Naive thymus-derived CD4-positive, alpha-beta T cell (primary cell): ENCODE data around the gene TRIP11. TPM values are rescaled to one million over a fixed set of nuclear protein-coding genes. Genes with fewer than 3 reads are reported as not detected.

Source experiments
- ATAC-seq: fragments of 150-1000 bp; cut with Tn5 transposase; 2 replicates; pipeline ENCODE4 v1.10.0; 2021; ENCODE audit warnings: mild to moderate bottlenecking, moderate library complexity
- CTCF ChIA-PET: fragments of 350-600 bp; sonication (Branson Sonifier 250); formaldehyde crosslinking; loops from one replicate; lab custom pipeline; 2021; ENCODE audit warnings: antibody characterized with exemption; lab: Charles Lee
- POLR2A ChIA-PET: fragments of 350-600 bp; sonication (Branson Sonifier 250); formaldehyde crosslinking; loops from one replicate; lab custom pipeline; 2021; ENCODE audit warnings: antibody characterized with exemption, inconsistent platforms; lab: Charles Lee
- DNase-seq, 9 donors: peaks; one replicate each; pipeline versions ENCODE4 v3.0.0 to v3.0.0-alpha.2; 2020 to 2022; ENCODE audit warnings: mixed read lengths in 1 of 9
- H3K27ac ChIP-seq: one replicate; pipeline ENCODE4 v1.7.0; 2013; ENCODE audit warnings: mild to moderate bottlenecking, low read depth, low read length, moderate library complexity
- H3K27me3 ChIP-seq, 2 donors: one replicate each; pipeline ENCODE4 v1.7.0; 2013; ENCODE audit warnings: low read length in 2 of 2, mild to moderate bottlenecking in 2 of 2, moderate library complexity in 2 of 2; ENCODE audit not compliant: control insufficient read depth in 2 of 2, insufficient read depth in 2 of 2
- H3K36me3 ChIP-seq, 3 experiments: 1 replicate in 2 of 3; 2 replicates in 1 of 3; pipeline ENCODE4 v1.7.0; 2013; ENCODE audit warnings: low read length in 3 of 3, mild to moderate bottlenecking in 3 of 3, moderate library complexity in 1 of 3; ENCODE audit not compliant: insufficient read depth in 3 of 3, control insufficient read depth in 2 of 3
- H3K4me1 ChIP-seq, 2 donors: one replicate each; pipeline ENCODE4 v1.7.0; 2013; ENCODE audit warnings: low read length in 2 of 2, mild to moderate bottlenecking in 2 of 2, moderate library complexity in 1 of 2; ENCODE audit not compliant: control insufficient read depth in 2 of 2, insufficient read depth in 2 of 2
- H3K4me3 ChIP-seq: 2 replicates; pipeline ENCODE4 v1.7.0; 2013; ENCODE audit warnings: mild to moderate bottlenecking, low read length
- H3K9me3 ChIP-seq, 3 experiments: 1 replicate in 2 of 3; 2 replicates in 1 of 3; pipeline ENCODE4 v1.7.0; 2013; ENCODE audit warnings: low read length in 3 of 3; ENCODE audit not compliant: control insufficient read depth in 2 of 3
- H3K27ac Mint-ChIP-seq, 9 donors: one replicate each; pipeline ENCODE4 v1.8.0; 2020 to 2022; ENCODE audit warnings: mixed read lengths in 9 of 9, mild to moderate bottlenecking in 8 of 9, moderate library complexity in 5 of 9, inconsistent platforms in 2 of 9
- H3K27me3 Mint-ChIP-seq, 5 donors: one replicate each; pipeline ENCODE4 v1.8.0; 2021 to 2022; ENCODE audit warnings: mixed read lengths in 5 of 5, mild to moderate bottlenecking in 1 of 5
- H3K36me3 Mint-ChIP-seq, 5 donors: one replicate each; pipeline ENCODE4 v1.8.0; 2020 to 2022; ENCODE audit warnings: mixed read lengths in 5 of 5, mild to moderate bottlenecking in 3 of 5, inconsistent platforms in 1 of 5
- H3K4me1 Mint-ChIP-seq, 7 donors: one replicate each; pipeline ENCODE4 v1.8.0; 2020 to 2022; ENCODE audit warnings: mixed read lengths in 7 of 7, mild to moderate bottlenecking in 3 of 7, inconsistent platforms in 1 of 7
- H3K4me3 Mint-ChIP-seq, 10 donors: one replicate each; pipeline ENCODE4 v1.8.0; 2020 to 2022; ENCODE audit warnings: mild to moderate bottlenecking in 10 of 10, mixed read lengths in 10 of 10, moderate library complexity in 6 of 10, inconsistent platforms in 2 of 10
- H3K9me3 Mint-ChIP-seq, 11 donors: one replicate each; pipeline ENCODE4 v1.8.0; 2020 to 2022; ENCODE audit warnings: mixed read lengths in 11 of 11, mild to moderate bottlenecking in 4 of 11, inconsistent platforms in 1 of 11, moderate library complexity in 1 of 11
- intact Hi-C, 2 donors: fragments of 100-400 bp; cut with micrococcal nuclease; formaldehyde crosslinking; loops; one replicate each; pipeline ENCODE4 v1.15.1; 2023
- polyA plus RNA-seq, 2 donors: library from polyadenylated mRNA; unstranded; fragments of 300-500 nt; fragmentation: Illumina TruSeq; gene quantifications; one replicate each; pipeline ENCODE4 v1.2.3, GENCODE V29; 2021
- total RNA-seq, 6 experiments: library from RNA in 5 of 6; stranded (reverse) in 5 of 6; gene quantifications; 1 replicate in 5 of 6; 2 replicates in 1 of 6; pipeline ENCODE4 v1.2.3 and lab custom pipeline; 2021 to 2026

Gene TRIP11
- total and polyA plus RNA-seq, 7 experiments from 2014 or later: 34.1 to 74.8 (median 58.4) TPM

DNA sequence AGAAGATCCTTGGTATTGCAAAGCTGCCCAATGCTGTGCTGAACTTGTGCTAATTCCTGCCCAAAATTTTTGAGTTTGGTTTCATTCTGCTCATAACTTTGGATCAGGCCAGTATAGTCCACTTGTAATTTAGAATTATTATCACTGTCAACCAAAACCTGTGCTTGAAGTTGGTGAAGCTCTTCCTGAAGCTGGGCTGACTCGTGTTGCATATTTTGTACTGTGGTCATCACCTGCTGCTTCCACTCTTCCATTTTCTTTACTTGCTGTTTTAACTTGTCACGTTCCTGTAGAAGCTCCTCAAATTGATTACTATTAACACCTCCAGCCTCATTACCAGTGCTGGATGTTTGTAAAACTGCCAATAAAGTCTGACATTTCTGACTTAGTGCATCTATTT is 35.8 kb downstream of the TRIP11 start:
- CTCF ChIA-PET: interaction anchor here (0.7 kb wide), 1 partner anchor 527 kb away, joined by 3 read pairs; no protein-coding TSS in a partner anchor
- H3K27ac Mint-ChIP-seq: peak overlapping the region in 8 of 9 donors; percentile 74 to 95 (median 88)

GRCh38 chr14:91998667-91999570 is 40.9 kb downstream of the TRIP11 start:
- Histone ChIP-seq H3K4me3 (no peak overlapping the region), H3K9me3 (no peaks in the 10 kb centered on the region), H3K27ac (peak overlapping the region; percentile 13), H3K4me1 (peaks cover 10 to 36% of the 10 kb centered on the region in 2 donors), H3K27me3 (no peaks in the 10 kb centered on the region), H3K36me3 (peaks cover 0 to 4% (median under 1%) of the 10 kb centered on the region in 3 experiments)
- H3K4me3 Mint-ChIP-seq: peak overlapping the region; percentile 21 to 85 (median 70)
- H3K27me3 Mint-ChIP-seq: no peaks in the 10 kb centered on the region
- ChIA-PET CTCF (no interaction called here), POLR2A (interaction anchor here (0.6 kb wide), 1 partner anchor 647 kb away, joined by 8 read pairs; no protein-coding TSS in a partner anchor)
- H3K36me3 Mint-ChIP-seq: peaks cover 0 to 28% (median 19%) of the 10 kb centered on the region in 5 donors
- DNase-seq (no peak), ATAC-seq (no peak)
- peaks cover 35 to 63% (median 55%) of the 10 kb centered on the region in 7 donors for H3K4me1 Mint-ChIP-seq
- H3K27ac Mint-ChIP-seq: peak overlapping the region; percentile 11 to 93 (median 77)
- no peaks in the 10 kb centered on the region for H3K9me3 Mint-ChIP-seq
- intact Hi-C loops: loop anchor here in 1 of 2 donors (10.0 kb wide), 1 partner anchor 514 kb away; no protein-coding TSS in a partner anchor

More for the DNA sequence above, 35.8 kb downstream of the TRIP11 start:
- Mint-ChIP-seq H3K4me1 (peaks cover 30 to 63% (median 58%) of the 10 kb centered on the region in 7 donors), H3K27me3 (no peaks in the 10 kb centered on the region), H3K9me3 (no peaks in the 10 kb centered on the region), H3K36me3 (peaks cover 4 to 39% (median 19%) of the 10 kb centered on the region in 5 donors), H3K4me3 (peak overlapping the region in 8 of 10 donors; percentile 1 to 84 (median 69))
- Histone ChIP-seq H3K9me3 (no peaks in the 10 kb centered on the region), H3K4me1 (peaks cover 4 to 37% of the 10 kb centered on the region in 2 donors), H3K27me3 (no peaks in the 10 kb centered on the region), H3K27ac (peak overlapping the region; percentile 52), H3K36me3 (peaks cover 0 to 14% (median 0%) of the 10 kb centered on the region in 3 experiments), H3K4me3 (no peak overlapping the region)
- POLR2A ChIA-PET: interaction anchor here (4.3 kb wide), 1 partner anchor 36 kb away, joined by 18 read pairs; the partner anchor contains the start of gene TRIP11
- intact Hi-C loops: loop anchor here in 1 of 2 donors (2.0 to 10.0 kb wide), 2 partner anchors 15 to 289 kb away; no protein-coding TSS in a partner anchor
- DNase-seq (no peak), ATAC-seq (no peak)

- Histone ChIP-seq H3K36me3 (peaks cover 4 to 7% (median 4%) of the 10 kb centered on the region in 3 experiments), H3K4me1 (peaks cover 10 to 27% of the 10 kb centered on the region in 2 donors), H3K27me3 (no peaks in the 10 kb centered on the region), H3K27ac (no peak overlapping the region), H3K9me3 (no peaks in the 10 kb centered on the region), H3K4me3 (no peak overlapping the region)
- POLR2A ChIA-PET: interaction anchor here (0.5 to 0.8 kb wide), 3 partner anchors 42 to 80 kb away, joined by 3 to 4 read pairs (median 4); partner anchors contain the start of gene TRIP11
- Mint-ChIP-seq H3K27ac (peak overlapping the region; percentile 58 to 84 (median 65)), H3K9me3 (no peaks in the 10 kb centered on the region), H3K4me1 (peaks cover 27 to 51% (median 41%) of the 10 kb centered on the region in 7 donors), H3K36me3 (peaks cover 0 to 34% (median 16%) of the 10 kb centered on the region in 5 donors), H3K4me3 (peak overlapping the region in 6 of 10 donors; percentile 28 to 74 (median 46)), H3K27me3 (no peaks in the 10 kb centered on the region)
- intact Hi-C loops: loop anchor here (1.0 to 10.0 kb wide), 2 partner anchors 347 to 513 kb away; no protein-coding TSS in a partner anchor
- ATAC-seq (no peak), DNase-seq (no peak)
- CTCF ChIA-PET: interaction anchor here (0.6 to 1.7 kb wide), 13 partner anchors 8 to 362 kb away, joined by 3 to 14 read pairs (median 4); no protein-coding TSS in a partner anchor
Measured at GRCh38 chr14:91997492-91997891, 42.4 kb downstream of the TRIP11 start.

DNA sequence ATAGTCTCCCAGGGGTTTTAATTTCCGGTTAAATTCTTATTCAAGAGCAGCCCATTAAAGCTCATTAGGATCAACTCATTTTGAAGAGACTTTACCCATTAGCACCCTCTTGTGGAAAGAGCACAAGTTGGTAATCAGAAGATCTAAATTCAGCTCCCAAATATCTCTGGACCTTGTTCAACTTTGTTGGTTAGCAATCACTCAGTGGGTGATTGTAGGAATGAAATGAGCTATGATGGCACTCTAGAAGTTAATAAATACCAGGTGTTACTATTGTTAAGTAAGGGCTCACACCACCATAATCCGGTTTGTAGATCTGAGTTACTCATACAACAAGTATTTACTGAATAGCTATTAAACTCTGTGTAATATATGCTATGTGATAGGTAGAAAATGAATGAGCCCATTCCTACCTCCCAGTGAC is 42.9 kb downstream of the TRIP11 start:
- DNase-seq (peak in 7 of 9 donors; percentile 12 to 58 (median 44)), ATAC-seq (peak; percentile 66)
- POLR2A ChIA-PET: interaction anchor here (0.5 to 0.8 kb wide), 4 partner anchors 10 to 80 kb away, joined by 3 to 8 read pairs (median 4); partner anchors contain the start of gene TRIP11
- peak overlapping the region in 3 of 10 donors; percentile 37 to 70 (median 48) for H3K4me3 Mint-ChIP-seq
- Histone ChIP-seq H3K27me3 (no peaks in the 10 kb centered on the region), H3K4me3 (no peak overlapping the region), H3K4me1 (peaks cover 10 to 27% of the 10 kb centered on the region in 2 donors), H3K9me3 (no peaks in the 10 kb centered on the region), H3K36me3 (peaks cover 4 to 9% (median 4%) of the 10 kb centered on the region in 3 experiments), H3K27ac (no peak overlapping the region)
- peaks cover 27 to 54% (median 41%) of the 10 kb centered on the region in 7 donors for H3K4me1 Mint-ChIP-seq
- CTCF ChIA-PET: interaction anchor here (0.5 to 1.7 kb wide), 14 partner anchors 9 to 505 kb away, joined by 3 to 14 read pairs (median 4); no protein-coding TSS in a partner anchor
- intact Hi-C loops: loop anchor here (1.0 to 10.0 kb wide), 2 partner anchors 347 to 512 kb away; no protein-coding TSS in a partner anchor
- no peaks in the 10 kb centered on the region for H3K9me3 Mint-ChIP-seq
- peak overlapping the region in 5 of 9 donors; percentile 15 to 70 (median 65) for H3K27ac Mint-ChIP-seq
- peaks cover 0 to 40% (median 20%) of the 10 kb centered on the region in 5 donors for H3K36me3 Mint-ChIP-seq
- H3K27me3 Mint-ChIP-seq: no peaks in the 10 kb centered on the region

GRCh38 chr14:91987192-91987591 is 52.7 kb downstream of the TRIP11 start:
- POLR2A ChIA-PET: no interaction called here
- Histone ChIP-seq H3K4me3 (no peak overlapping the region), H3K27ac (no peak overlapping the region), H3K4me1 (no peaks in the 10 kb centered on the region), H3K36me3 (peaks cover 11 to 59% (median 20%) of the 10 kb centered on the region in 3 experiments), H3K27me3 (no peaks in the 10 kb centered on the region), H3K9me3 (no peaks in the 10 kb centered on the region)
- intact Hi-C loops: no loop called here
- H3K27ac Mint-ChIP-seq: no peak overlapping the region
- H3K4me1 Mint-ChIP-seq: peaks cover 8 to 15% (median 11%) of the 10 kb centered on the region in 7 donors
- H3K27me3 Mint-ChIP-seq: no peaks in the 10 kb centered on the region
- H3K36me3 Mint-ChIP-seq: peaks cover 19 to 80% (median 53%) of the 10 kb centered on the region in 5 donors
- H3K9me3 Mint-ChIP-seq: peaks cover 0 to 4% (median 0%) of the 10 kb centered on the region in 11 donors
- no peak overlapping the region for H3K4me3 Mint-ChIP-seq
- CTCF ChIA-PET: interaction anchor here (1.5 kb wide), 1 partner anchor 9 kb away, joined by 3 read pairs; no protein-coding TSS in a partner anchor
- DNase-seq: no peak
- ATAC-seq: no peak
